Neural crest cell (in vitro differentiated cells): ENCODE measurements around the gene DAGLB. TPM values are rescaled to one million over a fixed set of nuclear protein-coding genes. Genes with fewer than 3 reads are reported as not detected.

Experiments used
- DNase-seq: peaks from one replicate; pipeline ENCODE4 v3.0.0; 2021; ENCODE audit warnings: low read depth, mixed read lengths, low spot score
- H3K27ac Mint-ChIP-seq: one replicate; pipeline ENCODE4 v1.8.0; 2021; ENCODE audit warnings: mild to moderate bottlenecking, mixed read lengths; ENCODE audit not compliant: unreplicated experiment
- H3K27me3 Mint-ChIP-seq: 2 replicates; pipeline ENCODE4 v1.8.0; 2021; ENCODE audit warnings: low read depth, mild to moderate bottlenecking, mixed read lengths
- H3K36me3 Mint-ChIP-seq: 2 replicates; pipeline ENCODE4 v1.8.0; 2021; ENCODE audit warnings: low read depth, mild to moderate bottlenecking, mixed read lengths
- H3K4me1 Mint-ChIP-seq: 2 replicates; pipeline ENCODE4 v1.8.0; 2021; ENCODE audit warnings: mixed read lengths
- H3K4me3 Mint-ChIP-seq: one replicate; pipeline ENCODE4 v1.8.0; 2021; ENCODE audit warnings: mild to moderate bottlenecking, mixed read lengths
- H3K9me3 Mint-ChIP-seq: 2 replicates; pipeline ENCODE4 v1.8.0; 2021; ENCODE audit warnings: mixed read lengths
- CTCF ChIP-seq: fragments of 200-600 bp; sonication (generic); conservative IDR thresholded peaks from 2 replicates; pipeline ENCODE4 v1.5.0; 2021; ENCODE audit warnings: antibody characterized with exemption, mild to moderate bottlenecking
- total RNA-seq: library from RNA; stranded (reverse); gene quantifications from 2 replicates; pipeline ENCODE4 v1.2.1, GENCODE V29; 2021

DAGLB gene
- total RNA-seq, 1 donor from 2014 or later, result 33.0 TPM

- no peak overlapping the region for H3K27ac Mint-ChIP-seq
Observed at GRCh38 chr7:6482743-6483119, 35.0 kb upstream of the DAGLB start.

GRCh38 chr7:6482307-6482706 is 34.6 kb upstream of the DAGLB start:
- Mint-ChIP-seq H3K4me3 (peak overlapping the region; percentile 99), H3K27ac (no peak overlapping the region), H3K27me3 (no peaks in the 10 kb centered on the region), H3K9me3 (no peaks in the 10 kb centered on the region), H3K36me3 (no peaks in the 10 kb centered on the region), H3K4me1 (peaks cover 38% of the 10 kb centered on the region)
- no peak for DNase-seq
- TF ChIP-seq CTCF, result no peak

More at GRCh38 chr7:6482743-6483119, 35.0 kb upstream of the DAGLB start:
- Mint-ChIP-seq H3K36me3 (no peaks in the 10 kb centered on the region), H3K4me3 (peak overlapping the region; percentile 99), H3K27me3 (no peaks in the 10 kb centered on the region), H3K4me1 (peaks cover 38% of the 10 kb centered on the region), H3K9me3 (no peaks in the 10 kb centered on the region)
- DNase-seq, result no peak
- TF ChIP-seq CTCF, result no peak

GRCh38 chr7:6481445-6481844 is 33.7 kb upstream of the DAGLB start:
- Mint-ChIP-seq H3K36me3 (no peaks in the 10 kb centered on the region), H3K4me1 (peaks cover 44% of the 10 kb centered on the region), H3K4me3 (peak overlapping the region; percentile 63), H3K27ac (no peak overlapping the region), H3K9me3 (no peaks in the 10 kb centered on the region), H3K27me3 (no peaks in the 10 kb centered on the region)
- DNase-seq, result no peak
- TF ChIP-seq CTCF, result no peak

DNA sequence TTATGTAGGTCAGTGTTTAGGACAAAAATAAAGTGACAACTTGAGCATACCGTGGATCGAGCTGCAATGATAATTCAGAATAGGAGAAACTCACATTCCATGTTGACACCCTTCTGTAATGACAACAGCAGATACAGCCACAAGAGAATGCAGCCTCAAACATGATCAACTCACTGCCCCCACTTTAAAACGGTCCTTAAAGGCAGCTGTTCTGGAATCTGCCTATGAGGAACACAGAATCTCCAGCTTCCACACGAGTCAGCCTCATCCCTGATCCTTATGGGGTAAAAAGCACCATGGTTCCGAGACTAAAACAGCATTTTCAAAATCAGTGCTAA is 32.5 kb upstream of the DAGLB start:
- no peaks in the 10 kb centered on the region for H3K36me3 Mint-ChIP-seq
- H3K4me3 Mint-ChIP-seq, result peak overlapping the region; percentile 26
- H3K27me3 Mint-ChIP-seq, result no peaks in the 10 kb centered on the region
- no peaks in the 10 kb centered on the region for H3K9me3 Mint-ChIP-seq
- H3K4me1 Mint-ChIP-seq, result peaks cover 45% of the 10 kb centered on the region
- no peak for TF ChIP-seq CTCF
- no peak for DNase-seq
- H3K27ac Mint-ChIP-seq, result no peak overlapping the region

GRCh38 chr7:6479067-6479466 is 31.3 kb upstream of the DAGLB start:
- Mint-ChIP-seq H3K27me3 (no peaks in the 10 kb centered on the region), H3K36me3 (no peaks in the 10 kb centered on the region), H3K4me1 (peaks cover 39% of the 10 kb centered on the region), H3K27ac (no peak overlapping the region), H3K4me3 (no peak overlapping the region), H3K9me3 (no peaks in the 10 kb centered on the region)
- TF ChIP-seq CTCF, result no peak
- no peak for DNase-seq

DNA sequence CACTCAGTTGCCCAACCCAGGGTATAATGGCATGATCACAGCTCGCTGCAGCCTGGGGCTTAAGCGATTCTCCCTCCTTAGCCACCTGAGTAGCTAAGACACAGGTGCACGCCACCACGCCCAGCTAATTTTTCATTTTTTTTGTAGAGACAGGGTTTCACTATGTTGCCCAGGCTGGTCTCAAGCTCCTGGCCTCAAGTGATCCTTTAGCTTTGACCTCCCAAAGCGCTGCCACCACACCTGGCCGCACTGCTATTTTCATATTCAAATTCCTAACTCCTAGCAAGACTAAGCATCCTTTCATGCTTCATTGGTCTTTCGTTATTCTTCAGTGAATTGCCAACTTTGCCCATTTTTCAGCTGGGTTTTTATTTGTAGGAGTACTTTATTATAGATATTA is 30.4 kb upstream of the DAGLB start:
- Mint-ChIP-seq H3K9me3 (no peaks in the 10 kb centered on the region), H3K27ac (no peak overlapping the region), H3K36me3 (no peaks in the 10 kb centered on the region), H3K4me1 (peaks cover 38% of the 10 kb centered on the region), H3K4me3 (peak overlapping the region; percentile 65), H3K27me3 (no peaks in the 10 kb centered on the region)
- DNase-seq, result no peak
- TF ChIP-seq CTCF, result no peak
